GM12872 (cell line): ENCODE results near the gene UBXN4.

Experiments used
- CTCF ChIP-seq: IDR thresholded peaks from 3 replicates; pipeline ENCODE4 v1.5.1; 2011; ENCODE audit warnings: low read depth, mild to moderate bottlenecking, low read length, moderate library complexity; ENCODE audit not compliant: insufficient read depth

Gene UBXN4

GRCh38 chr2:135728064-135728743 lies 13.5 kb upstream of the UBXN4 start:
- no peak for TF ChIP-seq CTCF

- TF ChIP-seq CTCF: no peak
These were observed 9.1 kb upstream of the UBXN4 start for GRCh38 chr2:135732561-135732960.

- TF ChIP-seq CTCF: no peak
These were observed 8.6 kb upstream of the UBXN4 start for GRCh38 chr2:135733045-135733444.

- TF ChIP-seq CTCF: no peak
These were observed 5.1 kb upstream of the UBXN4 start for GRCh38 chr2:135736546-135736945.

- no peak for TF ChIP-seq CTCF
These were observed 1.4 kb upstream of the UBXN4 start for GRCh38 chr2:135740206-135740605.

- TF ChIP-seq CTCF: no peak
These were observed 636 bp upstream of the UBXN4 start for GRCh38 chr2:135741043-135741394.

- TF ChIP-seq CTCF: no peak
These were observed 686 bp downstream of the UBXN4 start for GRCh38 chr2:135742325-135742757.
